HG03432 (cell line): ENCODE results near the gene TCP10L.
"Not testable (repeated sequence)": the region's sequence is repeated elsewhere in the genome, so short reads cannot be mapped to it uniquely, and the experiment has no call there.

Experiments used
- ATAC-seq: cut with Tn5 transposase; IDR thresholded peaks from one replicate; pipeline ENCODE4 v1.9.1; 2021; ENCODE audit warnings: mild to moderate bottlenecking, moderate library complexity; ENCODE audit not compliant: unreplicated experiment

The TCP10L gene

DNA sequence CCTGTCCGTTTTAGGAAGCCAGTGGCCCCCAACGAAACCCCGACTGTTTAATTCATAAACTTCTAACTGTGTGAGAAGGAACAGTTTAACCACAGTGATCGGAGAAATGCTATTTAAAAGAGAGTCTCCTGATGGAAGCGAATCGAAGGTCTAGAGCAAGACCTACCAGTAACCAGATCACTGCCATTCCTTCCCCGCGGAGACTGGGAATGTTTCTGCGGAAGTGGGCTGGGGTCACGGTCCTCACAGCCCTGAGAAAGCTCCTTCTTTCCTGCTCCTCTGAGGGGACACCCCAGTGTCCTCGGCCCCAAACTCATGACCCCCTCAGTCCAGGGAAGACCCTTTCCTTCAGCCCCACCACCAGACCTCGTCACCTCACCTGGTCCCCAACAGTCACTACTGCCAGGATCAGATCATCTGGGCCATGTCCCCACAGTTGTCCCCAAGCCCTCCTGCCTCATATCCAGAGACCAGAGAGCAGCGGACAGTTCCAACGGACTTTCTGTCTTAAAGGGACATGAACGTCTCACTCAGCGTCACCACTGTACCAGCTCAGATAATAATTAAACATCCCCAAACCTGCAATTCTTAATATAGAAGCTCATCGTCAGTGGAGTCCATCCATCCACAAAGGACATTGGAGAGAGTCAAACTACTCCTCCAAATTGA lies at the start of gene TCP10L:
TCP10L (minus strand) TSS at position 482 of the 669 bp plus-strand sequence. CDS start 1,219 bp downstream, outside the sequence.
- no peak for ATAC-seq

GRCh38 chr21:32626621-32627196 lies 41.4 kb upstream of the TCP10L start:
- ATAC-seq: no peak

DNA sequence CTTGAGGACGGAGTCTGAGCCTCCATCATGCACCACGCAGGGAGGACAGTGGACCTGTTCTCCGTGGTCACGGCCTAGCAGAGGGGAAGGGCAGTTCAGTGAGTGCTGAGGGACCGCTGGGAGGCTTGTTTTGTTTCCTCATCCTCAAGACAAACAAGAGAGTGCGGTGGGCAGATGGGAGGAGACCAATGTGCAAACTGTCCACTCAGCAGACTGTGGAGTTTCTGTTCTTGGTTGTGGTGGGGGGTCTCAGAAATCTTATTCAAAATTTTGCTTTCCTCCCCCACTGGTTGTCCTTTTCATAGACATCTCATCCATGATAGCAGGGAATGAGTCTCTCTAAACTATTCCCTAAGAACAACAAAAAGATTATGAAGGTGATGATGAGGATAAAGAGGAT lies 32.9 kb upstream of the TCP10L start:
- not testable (repeated sequence) for ATAC-seq

GRCh38 chr21:32613436-32614043 lies 28.2 kb upstream of the TCP10L start:
- no peak for ATAC-seq

- ATAC-seq: peak; percentile 11
Observed at GRCh38 chr21:32612999-32613337, 27.6 kb upstream of the TCP10L start.

- peak; percentile 93 for ATAC-seq
Observed at GRCh38 chr21:32612075-32612998, 27.0 kb upstream of the TCP10L start, which contains the start of gene CFAP298. Gene CFAP298 (minus strand): TSS chr21:32612377. CDS start chr21:32612243, 134 bp downstream.

DNA sequence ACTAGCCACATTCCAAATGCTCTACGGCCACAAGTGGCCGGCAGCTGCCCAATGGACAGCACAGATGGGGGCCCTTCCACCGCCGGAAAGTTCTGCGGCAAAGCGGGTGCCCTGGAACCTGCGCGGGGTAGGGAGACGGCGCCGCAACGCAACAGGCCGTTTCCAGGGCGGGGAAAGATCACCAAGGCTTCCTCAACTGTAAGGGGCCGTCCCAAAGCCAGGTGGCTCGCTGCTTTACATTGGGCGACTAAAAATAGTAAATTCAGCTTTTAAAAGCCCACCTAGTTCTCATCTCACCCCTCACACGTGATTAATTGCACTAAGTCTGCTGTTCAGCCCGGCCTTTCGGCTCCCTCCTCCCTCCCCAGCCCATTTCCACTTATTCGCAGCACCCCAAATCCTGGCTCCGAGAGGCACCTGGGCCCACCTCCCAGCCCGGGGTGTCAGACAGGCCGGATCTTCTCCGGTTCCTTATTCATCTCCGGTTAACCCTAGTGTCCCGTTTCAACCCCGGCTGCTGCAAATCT lies 26.2 kb upstream of the TCP10L start:
- ATAC-seq: peak; percentile 16

DNA sequence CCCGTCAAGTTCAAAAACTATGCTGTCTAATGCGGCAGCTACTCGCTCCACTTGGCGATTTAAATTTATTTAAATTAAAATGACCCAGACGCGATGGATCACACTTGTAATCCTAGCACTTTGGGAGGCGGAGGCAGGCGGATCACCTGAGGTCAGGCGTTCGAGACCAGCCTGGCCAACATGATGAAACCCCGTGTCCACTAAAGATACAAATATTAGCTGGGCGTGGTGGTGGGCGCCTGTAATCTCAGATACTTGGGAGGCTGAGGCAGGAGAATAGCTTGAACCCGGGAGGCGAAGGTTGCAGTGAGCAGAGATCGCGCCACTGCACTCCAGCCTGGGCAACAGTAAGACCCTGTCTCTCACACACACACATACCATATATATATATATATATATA lies 25.6 kb upstream of the TCP10L start:
- ATAC-seq: not testable (repeated sequence)

GRCh38 chr21:32608851-32609250 lies 23.5 kb upstream of the TCP10L start:
- ATAC-seq: no peak

DNA sequence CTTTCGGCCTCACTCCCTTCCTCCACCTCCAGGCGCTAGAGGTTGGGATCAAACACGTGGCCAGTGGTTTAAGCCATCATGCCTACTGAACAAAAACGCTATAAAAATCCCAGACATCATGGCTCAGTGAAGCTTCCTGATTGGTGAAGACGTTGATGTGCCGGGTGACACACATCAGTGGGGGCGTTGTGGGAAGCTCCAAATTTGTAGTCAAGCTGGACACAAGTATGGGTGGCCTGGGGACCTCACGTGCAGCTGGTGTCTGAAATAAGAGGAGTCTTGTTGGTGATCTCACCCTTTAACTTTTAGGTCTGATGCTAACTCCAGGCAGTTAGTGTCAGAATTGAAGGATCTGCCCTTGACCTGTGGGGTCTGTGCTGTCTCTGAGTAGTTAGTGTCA lies 20.1 kb upstream of the TCP10L start:
- no peak for ATAC-seq

GRCh38 chr21:32604464-32604863 lies 19.1 kb upstream of the TCP10L start:
- ATAC-seq: no peak

DNA sequence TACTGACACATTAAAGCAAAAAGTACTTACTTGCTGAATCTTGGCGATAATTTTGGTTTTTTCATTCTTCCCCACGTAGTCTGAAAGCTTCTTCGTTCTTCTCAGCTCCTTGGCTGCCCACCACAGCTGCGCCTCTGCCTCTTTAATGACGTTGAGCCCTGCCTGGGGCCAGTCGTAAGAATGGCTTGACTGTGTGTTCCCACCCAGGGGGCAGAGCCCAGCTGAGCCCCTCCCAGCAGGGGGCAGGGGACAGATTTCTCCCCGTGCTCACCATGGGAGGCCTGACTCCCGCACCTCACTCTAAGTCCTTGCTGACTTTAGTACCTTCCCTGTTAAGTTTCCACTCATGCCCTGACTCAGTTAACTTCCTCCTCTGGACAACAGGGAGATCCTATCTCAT lies 17.8 kb upstream of the TCP10L start:
- no peak for ATAC-seq

DNA sequence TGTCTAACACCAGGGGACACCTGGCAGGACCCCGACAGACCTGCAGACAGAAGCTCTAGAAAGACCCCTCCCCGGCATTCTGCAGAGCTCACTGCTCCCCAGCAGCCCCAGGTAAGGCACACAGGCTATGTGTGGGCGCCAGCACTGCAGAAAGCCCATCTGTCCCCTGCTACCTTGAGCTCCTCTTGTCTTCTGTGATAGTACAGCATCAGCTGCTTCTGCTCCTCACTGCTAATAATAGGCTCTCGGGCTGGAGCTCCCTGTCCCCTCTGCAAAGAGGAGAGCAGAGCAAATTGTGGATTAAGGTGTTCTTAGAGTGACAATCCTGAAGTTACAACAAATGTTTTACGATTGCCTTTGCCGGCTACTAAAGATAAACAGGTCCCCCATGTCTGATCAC lies 16.8 kb upstream of the TCP10L start:
- ATAC-seq: no peak

GRCh38 chr21:32599526-32599925 lies 14.2 kb upstream of the TCP10L start:
- ATAC-seq: no peak

DNA sequence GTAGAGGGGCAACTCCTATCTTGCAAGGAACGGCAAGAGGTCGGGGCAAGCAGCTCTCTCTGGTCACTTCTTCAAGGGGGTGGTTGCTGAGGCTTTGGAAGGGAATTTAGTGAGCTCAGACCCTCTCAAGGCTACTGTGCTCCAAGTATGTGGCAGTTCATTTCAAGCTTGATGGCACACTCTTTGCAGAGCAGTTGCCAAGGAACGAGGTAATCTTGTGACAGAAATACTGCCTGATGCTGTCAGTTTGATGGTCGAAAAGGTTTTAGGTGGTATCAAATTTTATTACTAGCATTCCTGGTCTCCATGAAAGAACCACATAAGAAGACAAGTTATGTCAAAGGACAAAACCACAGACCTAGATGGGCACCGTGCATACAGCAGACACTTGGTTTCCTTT lies 13.8 kb upstream of the TCP10L start:
- ATAC-seq: no peak

- ATAC-seq: no peak
Observed at GRCh38 chr21:32597205-32597604, 11.9 kb upstream of the TCP10L start.

DNA sequence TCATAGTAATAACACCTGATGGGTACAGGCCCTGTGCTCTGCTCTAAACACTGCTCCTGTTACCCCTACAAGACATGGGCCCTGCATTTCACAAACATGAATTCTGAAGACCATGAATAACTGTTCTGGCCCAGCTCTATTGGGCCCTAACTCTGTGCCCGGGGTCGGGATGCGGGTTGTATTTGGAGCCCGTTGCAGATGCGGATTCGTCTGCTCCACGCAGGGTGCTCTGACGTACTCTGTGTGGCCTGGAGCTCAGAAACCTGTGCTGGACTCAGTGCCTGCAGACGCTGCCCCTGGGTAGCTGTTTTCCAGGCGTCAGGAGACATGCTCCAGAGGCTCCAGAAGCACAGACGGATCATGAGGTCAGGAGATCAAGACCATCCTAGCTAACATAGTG lies 10.1 kb upstream of the TCP10L start:
- no peak for ATAC-seq

- no peak for ATAC-seq
Observed at GRCh38 chr21:32593690-32594089, 8.4 kb upstream of the TCP10L start.

GRCh38 chr21:32592929-32593502 lies 7.7 kb upstream of the TCP10L start:
- no peak for ATAC-seq

- ATAC-seq: no peak
Observed at GRCh38 chr21:32590130-32590529, 4.8 kb upstream of the TCP10L start.

DNA sequence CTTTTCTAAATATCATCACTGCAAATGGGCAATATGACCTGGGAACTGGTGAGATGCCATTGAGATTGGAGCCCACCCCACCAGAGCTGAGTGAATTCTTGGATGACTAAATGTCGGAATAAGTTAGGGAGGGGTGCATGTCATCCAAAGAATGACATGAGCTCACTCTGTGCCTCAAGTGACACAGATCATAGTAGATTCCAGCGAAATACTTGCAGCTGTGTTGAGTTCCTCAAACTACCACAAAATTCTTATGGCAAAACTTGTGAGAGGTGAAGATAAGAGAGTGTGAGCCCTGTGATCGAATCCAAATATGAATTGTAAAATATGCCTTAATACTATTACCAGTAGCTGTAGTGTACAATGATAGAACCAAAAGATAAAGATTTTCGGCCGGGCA lies 2.3 kb upstream of the TCP10L start:
- ATAC-seq: no peak
